ENCODE data around the gene KREMEN1. TPM values are rescaled to one million over a fixed set of nuclear protein-coding genes. Genes with fewer than 3 reads are reported as not detected.

The KREMEN1 gene
- total and polyA plus RNA-seq, 8 donors = 5.4 to 34.5 (median 11.6) TPM

DNA sequence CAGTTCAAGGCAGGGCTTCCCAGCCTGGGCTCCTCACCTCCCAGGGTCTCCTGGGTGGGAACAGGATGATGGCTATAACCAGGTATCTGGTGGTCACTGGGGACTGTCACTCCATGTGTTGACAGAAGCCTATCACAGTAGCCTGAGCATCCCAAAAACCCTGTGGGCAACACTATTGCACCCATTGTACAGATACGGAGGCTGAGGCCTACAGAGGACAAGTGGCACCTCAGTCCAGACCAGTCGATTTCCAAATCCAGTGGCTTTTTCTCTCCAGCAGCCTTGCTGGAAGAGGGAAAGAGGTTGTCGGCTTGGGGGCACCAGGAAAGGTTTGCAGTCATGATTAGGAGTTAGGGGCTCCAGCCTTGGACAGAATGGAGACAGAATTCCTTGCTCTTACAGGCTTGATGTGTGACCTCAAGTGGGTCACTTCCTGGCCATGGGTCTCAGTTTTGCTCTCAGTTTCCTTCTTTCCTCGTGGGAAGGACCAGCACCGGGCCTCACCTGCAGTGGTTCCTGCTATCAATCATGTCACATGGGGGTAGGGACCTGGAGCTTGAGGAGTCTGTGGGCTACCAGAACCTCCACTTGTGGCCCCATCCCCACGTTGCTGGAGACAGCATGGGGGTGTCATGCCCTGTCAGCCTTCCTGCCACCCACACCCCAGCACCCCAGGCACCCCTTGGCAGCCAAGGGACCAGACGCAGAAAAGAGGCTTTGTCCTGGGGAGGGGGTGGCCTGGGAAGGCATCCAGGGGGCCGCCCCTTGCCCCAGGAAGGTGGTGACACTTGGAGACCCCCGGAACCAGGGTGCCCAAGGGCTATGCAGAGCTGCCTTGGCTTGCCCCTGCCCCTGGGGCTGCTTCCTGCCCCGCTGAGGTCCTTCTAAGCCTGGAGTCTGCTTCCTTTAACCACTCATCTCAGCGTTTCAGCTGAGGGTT, 135.0 kb downstream of the KREMEN1 start:
- TF ChIP-seq EP300 (IDR thresholded peaks at IDR 0.05) = no peak
- no peak for TF ChIP-seq POLR2AphosphoS5 (IDR thresholded peaks at IDR 0.05)
- TF ChIP-seq POLR2A (IDR thresholded peaks at IDR 0.05) = no peak
- TF ChIP-seq, protein P1, sequence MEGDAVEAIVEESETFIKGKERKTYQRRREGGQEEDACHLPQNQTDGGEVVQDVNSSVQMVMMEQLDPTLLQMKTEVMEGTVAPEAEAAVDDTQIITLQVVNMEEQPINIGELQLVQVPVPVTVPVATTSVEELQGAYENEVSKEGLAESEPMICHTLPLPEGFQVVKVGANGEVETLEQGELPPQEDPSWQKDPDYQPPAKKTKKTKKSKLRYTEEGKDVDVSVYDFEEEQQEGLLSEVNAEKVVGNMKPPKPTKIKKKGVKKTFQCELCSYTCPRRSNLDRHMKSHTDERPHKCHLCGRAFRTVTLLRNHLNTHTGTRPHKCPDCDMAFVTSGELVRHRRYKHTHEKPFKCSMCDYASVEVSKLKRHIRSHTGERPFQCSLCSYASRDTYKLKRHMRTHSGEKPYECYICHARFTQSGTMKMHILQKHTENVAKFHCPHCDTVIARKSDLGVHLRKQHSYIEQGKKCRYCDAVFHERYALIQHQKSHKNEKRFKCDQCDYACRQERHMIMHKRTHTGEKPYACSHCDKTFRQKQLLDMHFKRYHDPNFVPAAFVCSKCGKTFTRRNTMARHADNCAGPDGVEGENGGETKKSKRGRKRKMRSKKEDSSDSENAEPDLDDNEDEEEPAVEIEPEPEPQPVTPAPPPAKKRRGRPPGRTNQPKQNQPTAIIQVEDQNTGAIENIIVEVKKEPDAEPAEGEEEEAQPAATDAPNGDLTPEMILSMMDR (IDR thresholded peaks at IDR 0.05) = no peak
- Histone ChIP-seq H3K36me3 (no peaks in the 10 kb centered on the region), H3K27me3 (peaks cover 0 to 17% (median 0%) of the 10 kb centered on the region in 3 donors), H3K4me3 (peak overlapping the region in 1 of 4 donors; percentile 71), H3K9me3 (no peaks in the 10 kb centered on the region), H3K27ac (peak overlapping the region in 2 of 5 donors; percentile 4 to 34), H3K4me1 (peaks cover 23 to 45% (median 30%) of the 10 kb centered on the region in 4 donors)
- WGBS, 5 donors = 59 to 72% (median 68%) methylated on average over 9 to 11 of the region's 11 CpGs
- intact Hi-C loops (cut with DNase I; ENCODE audit: low total_unique reads) = loop anchor here (5.0 kb wide), 1 partner anchor 39 kb away; no protein-coding TSS in a partner anchor
- DNase-seq = no peak

DNA sequence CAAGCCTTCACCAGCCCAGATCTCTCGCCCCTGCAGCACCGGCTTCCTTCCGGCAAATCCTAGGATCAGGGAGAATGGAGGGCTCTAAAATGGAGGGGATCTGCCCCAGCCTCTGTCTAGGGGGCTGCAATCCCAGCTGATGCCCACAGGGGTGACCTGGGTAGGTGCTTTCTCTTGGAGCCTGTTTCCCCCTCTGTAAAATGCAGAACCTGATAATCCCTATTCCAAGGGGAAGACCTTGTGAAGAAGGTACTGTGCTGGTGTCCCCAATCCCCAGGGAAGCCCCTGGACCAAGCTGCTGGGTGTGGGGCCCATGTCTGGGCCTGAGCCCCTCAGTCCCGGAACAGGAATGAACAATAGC, 135.6 kb downstream of the KREMEN1 start:
- intact Hi-C loops (cut with DNase I; ENCODE audit: low total_unique reads) = loop anchor here (5.0 kb wide), 1 partner anchor 39 kb away; no protein-coding TSS in a partner anchor
- H3K9me3 ChIP-seq = no peaks in the 10 kb centered on the region
- H3K36me3 ChIP-seq = no peaks in the 10 kb centered on the region
- TF ChIP-seq, protein P1 (IDR thresholded peaks at IDR 0.05) = no peak
- TF ChIP-seq EP300 (IDR thresholded peaks at IDR 0.05) (no peak), POLR2A (IDR thresholded peaks at IDR 0.05) (no peak), POLR2AphosphoS5 (IDR thresholded peaks at IDR 0.05) (no peak)
- peaks cover 0 to 17% (median 0%) of the 10 kb centered on the region in 3 donors for H3K27me3 ChIP-seq
- H3K4me3 ChIP-seq = no peak overlapping the region
- H3K27ac ChIP-seq = peak overlapping the region in 2 of 5 donors; percentile 4 to 34
- no peak for DNase-seq
- WGBS, 5 donors = 73 to 86% (median 76%) methylated on average over 3 to 4 of the region's 4 CpGs
- H3K4me1 ChIP-seq = peaks cover 21 to 42% (median 30%) of the 10 kb centered on the region in 4 donors

DNA sequence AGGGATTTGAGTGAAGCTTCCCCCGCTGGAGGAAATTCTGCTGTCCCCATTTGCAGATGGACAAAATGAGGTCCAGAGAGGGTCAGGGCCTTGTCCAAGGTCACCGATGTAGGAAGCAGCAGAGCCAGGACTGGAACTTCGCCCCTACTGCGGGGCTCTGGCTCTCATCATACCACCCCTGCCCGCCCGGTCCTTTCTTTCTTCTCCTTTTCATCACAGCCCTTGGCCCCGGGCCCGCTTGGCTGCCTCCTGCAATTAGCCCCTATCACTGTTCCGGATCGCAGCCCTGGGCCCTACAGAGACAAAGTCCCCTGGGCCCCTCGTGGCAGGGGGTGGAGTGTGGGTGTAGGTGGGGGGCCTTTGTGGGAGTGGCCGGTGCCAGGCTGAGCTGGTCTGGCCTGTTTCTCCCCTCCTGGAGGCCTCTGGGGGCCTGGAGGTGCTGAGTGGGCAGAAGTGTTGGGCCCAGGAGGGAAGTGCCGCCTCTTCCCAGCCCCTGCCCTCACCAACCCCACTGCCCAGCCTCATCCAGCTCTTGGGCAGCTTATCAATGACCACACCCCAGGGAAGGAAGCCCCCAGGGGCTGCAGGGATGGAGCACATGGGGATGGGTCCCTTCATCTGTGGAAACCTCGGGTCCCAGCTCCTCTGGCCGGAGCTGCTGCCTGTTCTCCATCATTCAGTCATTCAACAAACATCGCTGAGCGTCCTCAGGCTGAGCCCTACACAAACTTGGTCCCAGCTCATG, 136.2 kb downstream of the KREMEN1 start:
- Histone ChIP-seq H3K27me3 (peaks cover 0 to 17% (median 0%) of the 10 kb centered on the region in 3 donors), H3K4me1 (peaks cover 21 to 42% (median 30%) of the 10 kb centered on the region in 4 donors), H3K27ac (peak overlapping the region in 2 of 5 donors; percentile 4 to 26), H3K4me3 (no peak overlapping the region), H3K36me3 (no peaks in the 10 kb centered on the region), H3K9me3 (no peaks in the 10 kb centered on the region)
- DNase-seq = peak; percentile 43 to 83
- intact Hi-C loops (cut with DNase I; ENCODE audit: low total_unique reads) = loop anchor here (5.0 kb wide), 1 partner anchor 38 kb away; no protein-coding TSS in a partner anchor
- WGBS, 5 donors = 33 to 52% (median 49%) methylated on average over 16 to 17 of the region's 17 CpGs
- no peak for TF ChIP-seq EP300 (IDR thresholded peaks at IDR 0.05)
- TF ChIP-seq POLR2AphosphoS5 (IDR thresholded peaks at IDR 0.05) = no peak

DNA sequence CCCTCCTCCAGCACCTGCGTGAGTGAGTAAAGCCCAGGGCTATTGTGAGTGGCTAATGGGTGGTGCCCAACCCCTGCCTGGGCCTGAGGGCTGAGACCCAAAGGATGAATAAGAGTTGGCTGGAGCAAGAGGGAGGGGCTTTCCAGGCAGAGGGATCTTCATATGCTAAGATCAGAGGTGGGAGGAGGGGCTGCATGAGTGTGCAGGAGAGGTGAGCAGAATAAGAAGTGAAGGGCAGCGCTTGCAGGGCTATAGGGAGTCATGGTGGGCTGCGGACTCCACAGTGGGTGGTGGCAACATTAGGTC, 136.7 kb downstream of the KREMEN1 start:
- WGBS, 5 donors = 80 to 97% (median 92%) methylated on average over 3 of the region's 3 CpGs
- intact Hi-C loops (cut with DNase I; ENCODE audit: low total_unique reads) = loop anchor here (5.0 kb wide), 1 partner anchor 38 kb away; no protein-coding TSS in a partner anchor
- no peak for TF ChIP-seq POLR2A (IDR thresholded peaks at IDR 0.05)
- TF ChIP-seq POLR2AphosphoS5 (IDR thresholded peaks at IDR 0.05) = no peak
- TF ChIP-seq EP300 (IDR thresholded peaks at IDR 0.05) = no peak
- TF ChIP-seq, protein P1 (IDR thresholded peaks at IDR 0.05) = no peak
- DNase-seq = no peak
- Histone ChIP-seq H3K4me1 (peaks cover 21 to 37% (median 30%) of the 10 kb centered on the region in 4 donors), H3K36me3 (no peaks in the 10 kb centered on the region), H3K9me3 (no peaks in the 10 kb centered on the region), H3K27ac (no peak overlapping the region), H3K4me3 (no peak overlapping the region), H3K27me3 (peaks cover 0 to 17% (median 0%) of the 10 kb centered on the region in 3 donors)
